Esophagus squamous epithelium (tissue), 5 donors: ENCODE data around the gene IQSEC3. TPM values are rescaled to one million over a fixed set of nuclear protein-coding genes. Genes with fewer than 3 reads are reported as not detected.
"Not testable (repeated sequence)": the region's sequence is repeated elsewhere in the genome, so short reads cannot be mapped to it uniquely, and the experiment has no call there.

Experiments
- DNase-seq: peaks from one replicate; lab custom pipeline; 2025; lab: John Stamatoyannopoulos, UW
- H3K27ac ChIP-seq, 4 donors: fragments of 200-600 bp; sonication (generic); one replicate each; pipeline ENCODE4 v1.5.1; 2016 to 2019; ENCODE audit warnings: mild to moderate bottlenecking in 1 of 4
- H3K27me3 ChIP-seq, 4 donors: fragments of 200-600 bp; sonication (generic); 1 replicate in 3 of 4; 2 replicates in 1 of 4; pipeline versions ENCODE4 v1.5.1 to v1.6.0; 2017 to 2021; ENCODE audit warnings: antibody characterized with exemption in 1 of 4
- H3K36me3 ChIP-seq, 3 donors: fragments of 200-600 bp; sonication (generic); one replicate each; pipeline ENCODE4 v1.5.1; 2016 to 2019
- H3K4me1 ChIP-seq, 3 donors: fragments of 200-600 bp; sonication (generic); one replicate each; pipeline ENCODE4 v1.5.1; 2017 to 2019
- H3K4me3 ChIP-seq, 4 donors: fragments of 200-600 bp; sonication (generic); 1 replicate in 3 of 4; 2 replicates in 1 of 4; pipeline ENCODE4 v1.5.1; 2016 to 2019; ENCODE audit warnings: mild to moderate bottlenecking in 2 of 4, moderate library complexity in 1 of 4
- H3K9me3 ChIP-seq, 3 donors: fragments of 200-600 bp; sonication (generic); one replicate each; pipeline ENCODE4 v1.5.1; 2016 to 2019
- POLR2A ChIP-seq, 4 donors: fragments of 450-650 bp; IDR thresholded peaks; one replicate each; pipeline ENCODE4 v1.6.1; 2017; ENCODE audit warnings: antibody characterized with exemption in 4 of 4, mild to moderate bottlenecking in 4 of 4, moderate library complexity in 3 of 4
- WGBS, 2 donors: methylation state at CpG; one replicate each; pipeline ENCODE4 v1.1.5; 2018; 5-methylcytosine and 5-hydroxymethylcytosine counted together
- intact Hi-C: fragments of 100-400 bp; cut with DNase I; formaldehyde crosslinking; loops from one replicate; pipeline ENCODE4 v1.15.0; 2022
- total RNA-seq, 4 donors: library from RNA; depleted of rRNA; stranded (reverse); fragments of >200 nt; gene quantifications; one replicate each; pipeline ENCODE4 v1.1.0, GENCODE V29; 2016
- TF ChIP-seq, protein P1 (sequence below), 6 experiments: fragments of 450-650 bp in 4 of 6; fragments of 200-600 bp in 2 of 6; sonication (generic) in 2 of 6; IDR thresholded peaks; one replicate each; pipeline ENCODE4 v1.5.1; 2016 to 2019; ENCODE audit warnings: antibody characterized with exemption in 6 of 6, mild to moderate bottlenecking in 4 of 6, moderate library complexity in 4 of 6
- donor health status: DM: yes; HTN: yes; CAD: no.

IQSEC3 gene
- total RNA-seq, 4 donors from 2014 or later = 0.04 to 0.95 (median 0.08) TPM; not detected in 1

DNA sequence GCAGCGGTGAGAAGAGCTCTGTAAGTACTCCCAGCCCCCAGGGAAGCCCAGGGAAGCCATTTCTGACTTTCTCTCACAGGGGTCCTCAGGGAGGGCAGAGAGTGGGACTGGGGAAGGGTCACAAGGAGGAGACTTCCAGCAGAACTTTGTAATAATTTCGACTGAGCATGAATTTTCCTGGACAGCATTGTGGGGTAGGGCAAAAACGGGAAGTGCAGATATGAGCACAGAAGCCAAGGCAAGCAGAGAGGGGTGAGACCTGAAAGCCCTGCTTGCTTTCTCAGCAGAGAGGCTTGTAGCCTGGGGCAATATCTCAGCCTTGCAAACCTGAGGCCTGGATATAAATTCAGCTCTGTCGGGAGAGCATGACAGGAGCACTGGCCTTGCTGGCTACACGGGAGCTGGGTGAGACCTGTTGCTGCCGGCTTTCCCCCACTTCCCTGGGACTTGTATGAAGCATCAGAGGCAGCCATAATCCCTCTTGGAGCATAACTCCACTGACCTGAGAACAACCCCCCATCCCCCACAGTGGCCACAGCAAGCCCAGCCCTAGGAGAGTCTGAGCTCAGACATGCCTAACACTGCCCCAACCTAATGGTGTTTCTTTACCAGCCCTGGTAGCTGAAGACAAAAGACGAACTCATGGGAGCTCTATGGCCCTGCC is 9.8 kb upstream of the IQSEC3 start:
- DNase-seq = no peak
- Histone ChIP-seq H3K4me3 (no peak overlapping the region), H3K36me3 (no peaks in the 10 kb centered on the region), H3K9me3 (peaks cover 0 to 7% (median 4%) of the 10 kb centered on the region in 3 donors), H3K4me1 (no peaks in the 10 kb centered on the region), H3K27ac (no peak overlapping the region), H3K27me3 (peaks cover 0 to 66% (median 1%) of the 10 kb centered on the region in 4 donors)
- intact Hi-C loops = no loop called here
- WGBS, 2 donors = 60 to 62% methylated on average over 7 of the region's 7 CpGs
- TF ChIP-seq, protein P1, sequence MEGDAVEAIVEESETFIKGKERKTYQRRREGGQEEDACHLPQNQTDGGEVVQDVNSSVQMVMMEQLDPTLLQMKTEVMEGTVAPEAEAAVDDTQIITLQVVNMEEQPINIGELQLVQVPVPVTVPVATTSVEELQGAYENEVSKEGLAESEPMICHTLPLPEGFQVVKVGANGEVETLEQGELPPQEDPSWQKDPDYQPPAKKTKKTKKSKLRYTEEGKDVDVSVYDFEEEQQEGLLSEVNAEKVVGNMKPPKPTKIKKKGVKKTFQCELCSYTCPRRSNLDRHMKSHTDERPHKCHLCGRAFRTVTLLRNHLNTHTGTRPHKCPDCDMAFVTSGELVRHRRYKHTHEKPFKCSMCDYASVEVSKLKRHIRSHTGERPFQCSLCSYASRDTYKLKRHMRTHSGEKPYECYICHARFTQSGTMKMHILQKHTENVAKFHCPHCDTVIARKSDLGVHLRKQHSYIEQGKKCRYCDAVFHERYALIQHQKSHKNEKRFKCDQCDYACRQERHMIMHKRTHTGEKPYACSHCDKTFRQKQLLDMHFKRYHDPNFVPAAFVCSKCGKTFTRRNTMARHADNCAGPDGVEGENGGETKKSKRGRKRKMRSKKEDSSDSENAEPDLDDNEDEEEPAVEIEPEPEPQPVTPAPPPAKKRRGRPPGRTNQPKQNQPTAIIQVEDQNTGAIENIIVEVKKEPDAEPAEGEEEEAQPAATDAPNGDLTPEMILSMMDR (IDR thresholded peaks at IDR 0.05) = no peak
- no peak for TF ChIP-seq POLR2A (IDR thresholded peaks at IDR 0.05)

DNA sequence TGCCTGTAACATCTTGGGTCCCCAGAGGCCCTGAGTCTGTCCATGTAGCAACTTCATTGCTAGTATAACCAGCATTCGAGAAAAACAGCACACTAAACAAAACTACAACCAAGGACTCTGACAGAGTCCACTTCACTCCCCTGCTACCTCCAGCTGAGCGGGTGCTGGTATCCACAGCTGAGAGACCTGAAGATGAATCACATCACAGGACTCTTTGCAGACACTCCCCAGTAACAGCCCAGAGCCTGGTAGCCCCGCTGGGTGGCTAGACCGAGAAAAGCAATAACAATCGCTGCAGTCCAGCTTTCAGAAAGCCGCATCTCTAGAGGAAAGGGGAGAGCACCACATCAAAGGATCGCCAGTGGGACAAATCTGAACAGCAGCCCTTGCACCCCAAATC is 9.0 kb upstream of the IQSEC3 start:
- Histone ChIP-seq H3K4me3 (no peak overlapping the region), H3K36me3 (no peaks in the 10 kb centered on the region), H3K27me3 (peaks cover 0 to 59% (median 1%) of the 10 kb centered on the region in 4 donors), H3K27ac (no peak overlapping the region), H3K4me1 (no peaks in the 10 kb centered on the region), H3K9me3 (peaks cover 0 to 7% (median 4%) of the 10 kb centered on the region in 3 donors)
- 73 to 79% methylated on average over 7 of the region's 7 CpGs for WGBS, 2 donors
- intact Hi-C loops = no loop called here
- no peak for TF ChIP-seq POLR2A (IDR thresholded peaks at IDR 0.05)
- TF ChIP-seq, protein P1 (IDR thresholded peaks at IDR 0.05) = no peak
- no peak for DNase-seq

DNA sequence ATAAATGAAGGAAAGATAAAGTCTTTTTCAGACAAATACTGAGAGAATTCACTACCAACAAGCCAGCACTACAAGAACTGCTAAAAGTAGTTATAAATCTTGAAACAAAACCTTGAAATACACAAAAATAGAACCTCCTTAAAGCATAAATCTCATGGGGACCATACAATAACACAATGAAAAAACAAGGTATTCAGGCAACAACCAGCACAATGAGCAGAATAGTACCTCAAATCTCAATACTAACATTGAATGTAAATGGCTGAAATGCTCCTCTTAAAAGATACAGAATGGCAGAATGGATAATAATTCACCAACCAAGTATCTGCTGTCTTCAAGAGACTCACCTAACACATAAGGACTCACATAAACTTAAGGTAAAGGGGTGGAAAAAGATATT is 7.7 kb upstream of the IQSEC3 start:
- no peak for DNase-seq
- no peak overlapping the region for H3K27ac ChIP-seq
- H3K9me3 ChIP-seq = peaks cover 0 to 7% (median 4%) of the 10 kb centered on the region in 3 donors
- H3K4me1 ChIP-seq = no peaks in the 10 kb centered on the region
- intact Hi-C loops = no loop called here
- no peaks in the 10 kb centered on the region for H3K36me3 ChIP-seq
- H3K27me3 ChIP-seq = peaks cover 0 to 50% (median 1%) of the 10 kb centered on the region in 4 donors
- H3K4me3 ChIP-seq = no peak overlapping the region
- TF ChIP-seq, protein P1 (IDR thresholded peaks at IDR 0.05) = no peak
- no peak for TF ChIP-seq POLR2A (IDR thresholded peaks at IDR 0.05)

DNA sequence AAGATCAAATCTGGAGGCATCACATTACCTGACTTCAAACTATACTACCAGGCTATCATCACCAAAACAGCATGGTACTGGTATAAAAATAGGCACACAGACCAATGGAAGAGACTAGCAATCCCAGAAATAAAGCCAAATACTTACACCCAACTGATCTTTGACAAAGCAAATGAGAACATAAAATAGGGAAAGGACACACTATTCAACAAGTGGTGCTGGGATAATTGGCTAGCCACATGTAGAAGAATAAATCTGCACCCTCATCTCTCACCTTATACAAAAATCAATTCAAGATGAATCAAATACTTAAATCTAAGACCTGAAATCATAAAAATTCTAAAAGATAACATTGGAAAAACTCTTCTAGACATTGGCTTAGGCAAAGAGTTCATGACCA is 4.7 kb upstream of the IQSEC3 start:
- DNase-seq, H3K9me3 ChIP-seq, H3K4me1 ChIP-seq, H3K4me3 ChIP-seq, intact Hi-C loops, H3K36me3 ChIP-seq, H3K27ac ChIP-seq: not testable (repeated sequence)
- H3K27me3 ChIP-seq = peaks cover 0 to 36% (median 0%) of the 10 kb centered on the region in 4 donors

DNA sequence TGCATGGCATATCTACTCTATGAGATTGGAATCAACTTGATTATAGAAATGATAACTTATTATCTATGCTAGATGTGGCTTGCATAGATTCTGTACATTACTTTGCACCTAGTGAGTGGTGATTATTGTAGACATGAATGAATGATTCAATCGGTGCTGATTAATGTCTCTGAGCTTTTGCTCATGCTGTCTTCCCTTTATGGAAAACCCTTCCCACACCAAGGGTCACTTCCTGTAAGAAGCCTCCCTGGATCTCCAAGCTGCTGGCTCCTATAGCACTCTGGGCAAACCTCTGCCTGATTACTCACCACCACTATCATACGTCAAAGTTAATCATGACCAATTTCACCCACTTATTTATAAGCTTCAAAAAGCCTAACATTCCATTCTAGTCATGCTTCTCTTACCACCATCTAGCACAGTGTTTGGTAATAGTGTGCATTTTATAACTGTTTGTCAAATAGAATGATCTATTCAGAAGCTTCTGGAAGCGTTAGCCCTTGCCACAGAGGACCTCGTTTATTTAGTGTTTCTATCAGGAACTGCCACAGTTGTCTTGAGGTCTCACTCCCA is 990 bp upstream of the IQSEC3 start:
- H3K4me3 ChIP-seq, H3K4me1 ChIP-seq, H3K9me3 ChIP-seq, H3K36me3 ChIP-seq, DNase-seq, H3K27ac ChIP-seq, intact Hi-C loops: not testable (repeated sequence)
- peaks cover 0 to 35% (median 0%) of the 10 kb centered on the region in 4 donors for H3K27me3 ChIP-seq
- WGBS, 2 donors = 37 to 45% methylated on average over 4 of the region's 4 CpGs

DNA sequence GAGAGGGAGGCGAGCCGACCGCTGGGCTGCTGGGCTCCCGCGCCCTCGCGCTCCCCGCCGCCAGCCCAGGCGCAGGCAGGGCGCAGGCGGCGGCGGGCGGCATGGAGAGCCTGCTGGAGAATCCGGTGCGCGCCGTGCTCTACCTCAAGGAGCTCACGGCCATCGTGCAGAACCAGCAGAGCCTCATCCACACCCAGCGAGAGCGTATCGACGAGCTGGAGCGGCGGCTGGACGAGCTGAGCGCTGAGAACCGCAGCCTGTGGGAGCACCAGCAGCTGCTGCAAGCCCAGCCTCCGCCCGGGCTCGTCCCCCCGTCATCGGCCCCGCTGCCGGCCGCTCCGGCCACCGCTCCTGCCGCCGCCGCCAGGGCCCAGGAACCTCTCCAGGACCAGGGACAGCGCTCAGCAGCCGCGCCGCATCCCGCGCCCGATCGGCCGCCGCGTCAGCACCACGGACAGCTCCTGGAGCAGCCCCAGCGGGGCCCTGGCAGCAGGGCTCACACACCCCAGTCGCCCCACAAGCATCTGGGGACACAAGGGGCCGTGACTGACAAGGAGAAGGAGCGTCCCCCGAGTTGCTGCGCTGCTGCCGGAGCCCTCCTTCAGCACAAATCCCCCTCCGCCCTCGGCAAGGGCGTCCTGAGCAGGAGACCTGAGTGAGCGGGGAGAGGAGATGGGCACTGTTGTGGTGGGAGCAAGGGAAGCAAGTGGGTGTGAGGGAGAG is 376 bp downstream of the IQSEC3 start:
- H3K27ac ChIP-seq, H3K4me1 ChIP-seq, H3K9me3 ChIP-seq, H3K36me3 ChIP-seq, DNase-seq, intact Hi-C loops, H3K4me3 ChIP-seq: not testable (repeated sequence)
- peaks cover 0 to 49% (median 0%) of the 10 kb centered on the region in 4 donors for H3K27me3 ChIP-seq
- 3% methylated on average over 6 of the region's 66 CpGs; no CpG with 5 or more reads in 1 of the 2 donors for WGBS, 2 donors

DNA sequence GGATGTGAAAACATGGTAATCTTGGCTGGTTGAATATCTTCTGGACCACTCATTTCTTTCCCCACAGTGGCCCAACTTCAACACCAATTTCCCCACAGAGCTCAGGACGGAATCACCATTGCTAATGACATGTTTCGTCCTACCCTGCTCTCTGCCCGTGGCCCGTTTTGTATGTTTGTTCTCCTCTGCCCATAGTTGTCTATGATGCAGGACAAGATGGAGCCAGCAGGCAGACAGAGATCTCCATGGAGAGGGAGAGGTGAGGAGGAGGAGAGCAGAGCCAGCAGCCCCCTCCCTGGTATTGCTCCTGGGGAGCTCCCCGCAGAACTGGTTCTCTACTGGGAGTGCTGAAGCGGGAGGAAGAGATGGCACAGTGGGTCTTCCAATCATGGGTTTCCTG is 3.1 kb downstream of the IQSEC3 start:
- H3K36me3 ChIP-seq, intact Hi-C loops, DNase-seq, H3K4me3 ChIP-seq, H3K4me1 ChIP-seq, H3K27ac ChIP-seq, H3K9me3 ChIP-seq: not testable (repeated sequence)
- 65 to 68% methylated on average over 5 to 6 of the region's 6 CpGs for WGBS, 2 donors
- peaks cover 0 to 64% (median 0%) of the 10 kb centered on the region in 4 donors for H3K27me3 ChIP-seq

DNA sequence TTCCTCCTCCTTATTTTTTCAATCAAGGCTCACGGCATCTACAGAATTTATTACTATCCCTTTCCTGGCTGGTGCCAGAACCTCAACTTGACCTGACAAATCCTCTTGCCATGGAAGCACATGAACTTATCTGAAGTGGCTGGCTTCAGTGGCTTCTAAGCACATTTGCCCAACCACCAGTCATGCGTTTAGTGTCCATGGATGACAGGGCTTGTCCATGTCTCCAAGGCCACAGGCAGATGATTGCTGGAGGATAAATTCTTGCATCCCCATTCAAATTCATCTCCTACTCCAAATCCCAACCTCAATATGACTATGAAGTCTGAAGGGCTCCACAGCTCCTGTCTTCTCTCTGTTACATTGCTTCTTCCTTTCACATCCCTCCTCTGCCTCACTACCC is 4.0 kb downstream of the IQSEC3 start:
- intact Hi-C loops, H3K36me3 ChIP-seq, H3K4me1 ChIP-seq, DNase-seq, H3K9me3 ChIP-seq, H3K4me3 ChIP-seq, H3K27ac ChIP-seq: not testable (repeated sequence)
- WGBS, 2 donors = 73 to 84% methylated on average over 2 of the region's 2 CpGs
- peaks cover 0 to 65% (median 1%) of the 10 kb centered on the region in 4 donors for H3K27me3 ChIP-seq

DNA sequence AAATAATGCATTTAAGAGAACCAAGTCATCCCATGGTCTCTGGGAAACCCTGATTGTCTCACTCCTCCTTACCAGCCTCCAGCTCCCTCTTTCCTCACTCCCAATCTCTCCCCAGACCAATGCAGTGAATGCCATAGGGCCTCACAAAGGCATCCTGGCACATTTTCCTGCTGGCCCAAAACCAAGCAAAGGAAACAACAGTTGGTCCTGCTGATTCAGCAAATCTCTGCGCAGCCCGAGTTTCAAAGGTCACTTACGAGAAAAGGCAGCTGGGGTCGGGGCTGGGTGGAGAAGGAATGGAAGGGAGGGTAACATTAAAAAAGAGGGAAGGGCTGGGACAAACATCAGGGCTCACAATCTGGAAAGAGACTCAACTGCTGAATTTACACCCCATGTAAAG is 5.5 kb downstream of the IQSEC3 start:
- H3K4me1 ChIP-seq, H3K36me3 ChIP-seq, H3K9me3 ChIP-seq, H3K4me3 ChIP-seq, H3K27ac ChIP-seq, intact Hi-C loops, DNase-seq: not testable (repeated sequence)
- H3K27me3 ChIP-seq = peaks cover 0 to 72% (median 1%) of the 10 kb centered on the region in 4 donors
- WGBS, 2 donors = 67 to 77% methylated on average over 1 to 4 of the region's 4 CpGs
